ENCODE data around the gene ALDH1L1. TPM values are rescaled to one million over a fixed set of nuclear protein-coding genes. Genes with fewer than 3 reads are reported as not detected.

ALDH1L1 gene
- 0.12 to 0.30 TPM (median 0.21 TPM) in 5 replicates for total RNA-seq (2022; extraction: Qiagen RNA extraction)

GRCh38 chr3:126180477-126181397 is at the start of gene ALDH1L1:
Gene ALDH1L1, minus strand, starts transcription at chr3:126180586. Its CDS starts 19,607 bp downstream, at chr3:126160979.

GRCh38 chr3:126083913-126084767 is 96.2 kb downstream of the ALDH1L1 start, which contains the start of gene SLC41A3:
Gene SLC41A3, minus strand, starts transcription at chr3:126084124. Its CDS starts 15,905 bp downstream, at chr3:126068219.

Other genes starting within 250 kb of the ALDH1L1 start
- not detected in 5 replicates for gene ROPN1B, start 211.4 kb downstream of the ALDH1L1 start, total RNA-seq (2022; extraction: Qiagen RNA extraction)
- gene SLC41A3, start 96.5 kb downstream of the ALDH1L1 start, total RNA-seq (2022; extraction: Qiagen RNA extraction): 24.5 to 29.3 TPM (median 25.6 TPM) in 5 replicates
- 0.52 to 0.81 TPM (median 0.73 TPM) in 5 replicates for gene KLF15, start 176.8 kb upstream of the ALDH1L1 start, total RNA-seq (2022; extraction: Qiagen RNA extraction)
- gene CFAP100, start 214.3 kb upstream of the ALDH1L1 start, total RNA-seq (2022; extraction: Qiagen RNA extraction): not detected in 5 replicates